Measurements from ENCODE around the gene PIH1D1. TPM values are rescaled to one million over a fixed set of nuclear protein-coding genes. Genes with fewer than 3 reads are reported as not detected.

Gene PIH1D1
- total and polyA plus RNA-seq, 2 of the 13 experiments (the other 11 are each of a cell fraction or from before 2014, with no cell fraction given): 110 to 137 TPM

GRCh38 chr19:49490287-49491029, 38.8 kb upstream of the PIH1D1 start (continued):
- peak; percentile 78 for TF ChIP-seq RBFOX2 (IDR thresholded peaks at IDR 0.05; ENCODE audit: low read depth, low read length)
- no peak for TF ChIP-seq ZNF776 (CRISPR knock-in tag; IDR thresholded peaks at IDR 0.05)
- no peak for TF ChIP-seq AHDC1 (CRISPR knock-in tag; IDR thresholded peaks at IDR 0.05; ENCODE audit: borderline replicate concordance)
- TF ChIP-seq ZNF335 (CRISPR knock-in tag; IDR thresholded peaks at IDR 0.05): no peak
- TF ChIP-seq SSRP1 (CRISPR knock-in tag; IDR thresholded peaks at IDR 0.05): peak; percentile 16; the same call in 1 of the 2 replicates
- no peak for TF ChIP-seq ZNF446 (CRISPR knock-in tag; IDR thresholded peaks at IDR 0.05)
- no peak for TF ChIP-seq FLYWCH1 (CRISPR knock-in tag; IDR thresholded peaks at IDR 0.05)
- TF ChIP-seq HNF1B (CRISPR knock-in tag; IDR thresholded peaks at IDR 0.05): no peak
- TF ChIP-seq ZNF337 (CRISPR knock-in tag; IDR thresholded peaks at IDR 0.05; ENCODE audit: borderline replicate concordance, low read depth): no peak
- TF ChIP-seq RFX1 (IDR thresholded peaks at IDR 0.05): no peak
- no peak for TF ChIP-seq ZHX2 (IDR thresholded peaks at IDR 0.05; ENCODE audit: low read depth)
- no peak for TF ChIP-seq ZHX2 (CRISPR knock-in tag; IDR thresholded peaks at IDR 0.05; ENCODE audit: borderline replicate concordance)
- TF ChIP-seq GRHL1 (CRISPR knock-in tag; conservative IDR thresholded peaks at IDR 0.05): no peak
- TF ChIP-seq POLR2AphosphoS5 (IDR thresholded peaks at IDR 0.05; ENCODE audit: low read depth, low read length): peak; percentile 21; the same call in 1 of the 2 replicates
